K562 (cell line): ENCODE data around the gene SYT7. TPM values are rescaled to one million over a fixed set of nuclear protein-coding genes. Genes with fewer than 3 reads are reported as not detected.

ENCODE experiments used
- CBX8 ChIP-seq: fragments of 200-600 bp; sonication (generic); IDR thresholded peaks from 2 replicates; pipeline ENCODE4 v1.6.1; 2012; ENCODE audit warnings: borderline replicate concordance, mixed run types, low read depth, mild to moderate bottlenecking, moderate library complexity, mixed read lengths, low read length, control low read depth, inconsistent platforms; ENCODE audit not compliant: poor library complexity, severe bottlenecking; ENCODE audit errors: extremely low read depth
- HDAC1 ChIP-seq, 2 experiments: fragments of 450-650 bp; IDR thresholded peaks; 2 replicates each; pipeline ENCODE4 v1.6.1; 2016 to 2017; ENCODE audit warnings: inconsistent platforms in 1 of 2, mild to moderate bottlenecking in 1 of 2, moderate library complexity in 1 of 2
- ILF3 ChIP-seq: fragments of 450-650 bp; IDR thresholded peaks from 2 replicates; pipeline ENCODE4 v1.6.1; 2018; ENCODE audit warnings: antibody characterized with exemption, mild to moderate bottlenecking, moderate library complexity, borderline replicate concordance
- KDM1A ChIP-seq, 2 experiments: fragments of 450-650 bp; IDR thresholded peaks; 2 replicates each; pipeline ENCODE4 v1.6.1; 2016; ENCODE audit warnings: mild to moderate bottlenecking in 2 of 2
- NCOR1 ChIP-seq: fragments of 450-650 bp; IDR thresholded peaks from 2 replicates; pipeline ENCODE4 v1.6.1; 2016; ENCODE audit warnings: mild to moderate bottlenecking, moderate library complexity
- NR1H2 ChIP-seq: sonication (generic); formaldehyde crosslinking; IDR thresholded peaks from 2 replicates; pipeline ENCODE4 v1.4.0; 2020; ENCODE audit warnings: mild to moderate bottlenecking, missing genetic modification reagents
- NR2F6 ChIP-seq: fragments of 450-650 bp; formaldehyde crosslinking; IDR thresholded peaks from 2 replicates; pipeline ENCODE4 v1.4.0; 2020; ENCODE audit warnings: mild to moderate bottlenecking
- TCF3 ChIP-seq: sonication (generic); formaldehyde crosslinking; IDR thresholded peaks from 2 replicates; pipeline ENCODE4 v1.4.0; 2020; ENCODE audit warnings: mild to moderate bottlenecking, missing genetic modification reagents
- ZNF12 ChIP-seq: sonication (generic); formaldehyde crosslinking; IDR thresholded peaks from 2 replicates; pipeline ENCODE4 v1.4.0; 2020; ENCODE audit warnings: mild to moderate bottlenecking, missing genetic modification reagents
- ZNF445 ChIP-seq: fragments of 250-450 bp; sonication (Bioruptor Pico); IDR thresholded peaks from 2 replicates; pipeline ENCODE4 v1.4.0; 2020; ENCODE audit warnings: low read depth, mild to moderate bottlenecking, moderate library complexity
- ZNF507 ChIP-seq: conservative IDR thresholded peaks from 2 replicates; pipeline ENCODE4 v1.6.1; 2017; ENCODE audit warnings: missing genetic modification characterization, missing compliant biosample characterization
- ZNF592 ChIP-seq: fragments of 450-650 bp; IDR thresholded peaks from 2 replicates; pipeline ENCODE4 v1.6.1; 2017; ENCODE audit warnings: antibody characterized with exemption, mild to moderate bottlenecking
- polyA plus RNA-seq, 8 experiments: library from polyadenylated mRNA; depleted of rRNA in 4 of 8; stranded (reverse) in 5 of 8; unstranded in 3 of 8; fragments of >200 nt; fragmentation: Nextera tagmentation in 2 of 8; fragmentation: Illumina TruSeq in 1 of 8; extraction: Ambion mirVana in 2 of 8; extraction: Trizol in 1 of 8; gene quantifications; 2 replicates each; pipeline versions ENCODE4 v1.2.1 to v1.2.3, GENCODE V29; 2011 to 2014; ENCODE audit warnings: inconsistent platforms in 1 of 8, missing spikeins in 1 of 8
- total RNA-seq, 7 experiments: library from RNA; depleted of rRNA in 6 of 7; stranded (reverse); fragments of >200 nt in 6 of 7; fragmentation: Illumina TruSeq in 2 of 7; extraction: Trizol in 2 of 7; gene quantifications; 2 replicates each; pipeline versions ENCODE4 v1.2.1 to v1.2.3, GENCODE V29; 2011 to 2021; ENCODE audit warnings: low replicate concordance in 1 of 7
- TF ChIP-seq, protein P1 (sequence below): IDR thresholded peaks from 2 replicates; pipeline ENCODE4 v1.6.1; 2016; ENCODE audit warnings: missing genetic modification characterization, missing compliant biosample characterization
- TF ChIP-seq, protein P2 (sequence below): fragments of 450-650 bp; formaldehyde crosslinking; IDR thresholded peaks from 2 replicates; pipeline ENCODE4 v1.4.0; 2020; ENCODE audit warnings: mild to moderate bottlenecking, mixed read lengths
- TF ChIP-seq, protein P3 (sequence below): sonication (generic); formaldehyde crosslinking; IDR thresholded peaks from 2 replicates; pipeline ENCODE4 v1.8.1; 2023; ENCODE audit warnings: missing genetic modification reagents, mild to moderate bottlenecking, borderline replicate concordance

The SYT7 gene
- total and polyA plus RNA-seq, 9 of the 15 experiments (the other 6 are each of a cell fraction or from before 2014, with no cell fraction given): 0.01 to 0.51 (median 0.16) TPM; not detected in 1

DNA sequence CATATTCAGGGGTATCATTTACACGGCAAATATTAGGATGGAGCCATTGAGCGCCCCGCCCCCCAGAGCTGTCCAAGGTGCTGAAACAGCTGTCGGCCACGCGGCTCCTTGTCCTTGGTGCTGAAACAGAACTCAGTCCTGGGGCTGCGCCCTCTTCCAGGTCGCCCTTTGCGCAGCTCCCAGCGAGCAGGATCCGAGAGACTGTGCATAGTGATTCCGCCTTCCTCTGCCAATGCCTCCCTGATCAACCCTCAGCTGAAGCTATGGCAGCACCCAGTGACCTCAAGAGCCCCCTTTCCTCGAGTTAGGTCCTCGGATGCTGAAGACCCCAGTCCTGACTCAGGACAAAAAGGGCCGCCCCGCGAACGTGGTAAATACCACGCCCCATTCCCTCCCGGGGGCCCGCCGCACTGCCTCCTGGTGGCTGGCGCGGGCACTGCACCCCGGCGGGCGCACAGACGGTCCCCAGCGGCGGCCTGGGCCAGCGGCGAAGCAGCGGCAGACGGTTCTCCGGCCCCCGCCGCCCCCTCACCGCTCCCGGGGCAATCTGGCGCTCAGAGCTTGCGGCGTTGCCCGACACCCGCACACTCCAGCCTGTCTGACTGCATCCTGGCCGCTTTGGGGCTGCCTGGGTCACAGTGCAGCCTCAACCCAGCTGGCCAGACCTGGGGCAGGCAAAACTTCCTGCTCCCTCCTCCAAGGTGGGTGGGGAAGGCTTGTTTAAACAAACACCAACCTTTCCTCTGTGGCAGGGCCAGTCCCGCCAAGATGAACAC lies 13.4 kb downstream of the SYT7 start (continued):
- TF ChIP-seq, protein P1, sequence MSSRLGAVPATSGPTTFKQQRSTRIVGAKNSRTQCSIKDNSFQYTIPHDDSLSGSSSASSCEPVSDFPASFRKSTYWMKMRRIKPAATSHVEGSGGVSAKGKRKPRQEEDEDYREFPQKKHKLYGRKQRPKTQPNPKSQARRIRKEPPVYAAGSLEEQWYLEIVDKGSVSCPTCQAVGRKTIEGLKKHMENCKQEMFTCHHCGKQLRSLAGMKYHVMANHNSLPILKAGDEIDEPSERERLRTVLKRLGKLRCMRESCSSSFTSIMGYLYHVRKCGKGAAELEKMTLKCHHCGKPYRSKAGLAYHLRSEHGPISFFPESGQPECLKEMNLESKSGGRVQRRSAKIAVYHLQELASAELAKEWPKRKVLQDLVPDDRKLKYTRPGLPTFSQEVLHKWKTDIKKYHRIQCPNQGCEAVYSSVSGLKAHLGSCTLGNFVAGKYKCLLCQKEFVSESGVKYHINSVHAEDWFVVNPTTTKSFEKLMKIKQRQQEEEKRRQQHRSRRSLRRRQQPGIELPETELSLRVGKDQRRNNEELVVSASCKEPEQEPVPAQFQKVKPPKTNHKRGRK (tag): no peak
- TF ChIP-seq HDAC1 (IDR thresholded peaks at IDR 0.05) (peak; percentile 99 to 100), ZNF445 (no peak), ZNF12 (CRISPR knock-in tag) (peak; percentile 96), KDM1A (IDR thresholded peaks at IDR 0.05) (peak; percentile 32 to 60; a peak in 2 of 4 replicates), ZNF507 (tag) (no peak), NCOR1 (no peak), ILF3 (no peak), CBX8 (no peak), NR2F6 (CRISPR knock-in tag) (no peak), ZNF592 (no peak), TCF3 (CRISPR knock-in tag) (peak; percentile 78), NR1H2 (peak; percentile 99)
- TF ChIP-seq, protein P2, sequence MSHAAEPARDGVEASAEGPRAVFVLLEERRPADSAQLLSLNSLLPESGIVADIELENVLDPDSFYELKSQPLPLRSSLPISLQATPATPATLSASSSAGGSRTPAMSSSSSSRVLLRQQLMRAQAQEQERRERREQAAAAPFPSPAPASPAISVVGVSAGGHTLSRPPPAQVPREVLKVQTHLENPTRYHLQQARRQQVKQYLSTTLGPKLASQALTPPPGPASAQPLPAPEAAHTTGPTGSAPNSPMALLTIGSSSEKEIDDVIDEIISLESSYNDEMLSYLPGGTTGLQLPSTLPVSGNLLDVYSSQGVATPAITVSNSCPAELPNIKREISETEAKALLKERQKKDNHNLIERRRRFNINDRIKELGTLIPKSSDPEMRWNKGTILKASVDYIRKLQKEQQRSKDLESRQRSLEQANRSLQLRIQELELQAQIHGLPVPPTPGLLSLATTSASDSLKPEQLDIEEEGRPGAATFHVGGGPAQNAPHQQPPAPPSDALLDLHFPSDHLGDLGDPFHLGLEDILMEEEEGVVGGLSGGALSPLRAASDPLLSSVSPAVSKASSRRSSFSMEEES (CRISPR knock-in tag): no peak
- TF ChIP-seq, protein P3, sequence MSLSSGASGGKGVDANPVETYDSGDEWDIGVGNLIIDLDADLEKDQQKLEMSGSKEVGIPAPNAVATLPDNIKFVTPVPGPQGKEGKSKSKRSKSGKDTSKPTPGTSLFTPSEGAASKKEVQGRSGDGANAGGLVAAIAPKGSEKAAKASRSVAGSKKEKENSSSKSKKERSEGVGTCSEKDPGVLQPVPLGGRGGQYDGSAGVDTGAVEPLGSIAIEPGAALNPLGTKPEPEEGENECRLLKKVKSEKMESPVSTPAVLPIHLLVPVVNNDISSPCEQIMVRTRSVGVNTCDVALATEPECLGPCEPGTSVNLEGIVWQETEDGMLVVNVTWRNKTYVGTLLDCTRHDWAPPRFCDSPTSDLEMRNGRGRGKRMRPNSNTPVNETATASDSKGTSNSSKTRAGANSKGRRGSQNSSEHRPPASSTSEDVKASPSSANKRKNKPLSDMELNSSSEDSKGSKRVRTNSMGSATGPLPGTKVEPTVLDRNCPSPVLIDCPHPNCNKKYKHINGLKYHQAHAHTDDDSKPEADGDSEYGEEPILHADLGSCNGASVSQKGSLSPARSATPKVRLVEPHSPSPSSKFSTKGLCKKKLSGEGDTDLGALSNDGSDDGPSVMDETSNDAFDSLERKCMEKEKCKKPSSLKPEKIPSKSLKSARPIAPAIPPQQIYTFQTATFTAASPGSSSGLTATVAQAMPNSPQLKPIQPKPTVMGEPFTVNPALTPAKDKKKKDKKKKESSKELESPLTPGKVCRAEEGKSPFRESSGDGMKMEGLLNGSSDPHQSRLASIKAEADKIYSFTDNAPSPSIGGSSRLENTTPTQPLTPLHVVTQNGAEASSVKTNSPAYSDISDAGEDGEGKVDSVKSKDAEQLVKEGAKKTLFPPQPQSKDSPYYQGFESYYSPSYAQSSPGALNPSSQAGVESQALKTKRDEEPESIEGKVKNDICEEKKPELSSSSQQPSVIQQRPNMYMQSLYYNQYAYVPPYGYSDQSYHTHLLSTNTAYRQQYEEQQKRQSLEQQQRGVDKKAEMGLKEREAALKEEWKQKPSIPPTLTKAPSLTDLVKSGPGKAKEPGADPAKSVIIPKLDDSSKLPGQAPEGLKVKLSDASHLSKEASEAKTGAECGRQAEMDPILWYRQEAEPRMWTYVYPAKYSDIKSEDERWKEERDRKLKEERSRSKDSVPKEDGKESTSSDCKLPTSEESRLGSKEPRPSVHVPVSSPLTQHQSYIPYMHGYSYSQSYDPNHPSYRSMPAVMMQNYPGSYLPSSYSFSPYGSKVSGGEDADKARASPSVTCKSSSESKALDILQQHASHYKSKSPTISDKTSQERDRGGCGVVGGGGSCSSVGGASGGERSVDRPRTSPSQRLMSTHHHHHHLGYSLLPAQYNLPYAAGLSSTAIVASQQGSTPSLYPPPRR (CRISPR knock-in tag): peak; percentile 100
